ENCODE measurements around the gene GLT6D1. TPM values are rescaled to one million over a fixed set of nuclear protein-coding genes. Genes with fewer than 3 reads are reported as not detected.

The GLT6D1 gene
- total RNA-seq, 4 donors from 2014 or later = not detected

GRCh38 chr9:135650408-135650807 is 11.1 kb upstream of the GLT6D1 start:
- H3K36me3 ChIP-seq = no peaks in the 10 kb centered on the region
- no peak overlapping the region for H3K27ac ChIP-seq
- peaks cover 0 to 18% (median 0%) of the 10 kb centered on the region in 4 donors for H3K27me3 ChIP-seq
- TF ChIP-seq POLR2A (IDR thresholded peaks at IDR 0.05) = no peak
- no peaks in the 10 kb centered on the region for H3K4me1 ChIP-seq
- intact Hi-C loops (cut with DNase I) = no loop called here
- DNase-seq = no peak
- no peak overlapping the region for H3K4me3 ChIP-seq
- peaks cover 0 to 42% (median 20%) of the 10 kb centered on the region in 3 donors for H3K9me3 ChIP-seq
- WGBS, 2 donors = 85 to 92% methylated on average over 17 of the region's 17 CpGs

- intact Hi-C loops (cut with DNase I) = no loop called here
- H3K27ac ChIP-seq = no peak overlapping the region
- no peaks in the 10 kb centered on the region for H3K36me3 ChIP-seq
- H3K9me3 ChIP-seq = peaks cover 0 to 51% (median 28%) of the 10 kb centered on the region in 3 donors
- no peaks in the 10 kb centered on the region for H3K4me1 ChIP-seq
- WGBS, 2 donors = 61 to 70% methylated on average over 2 of the region's 2 CpGs
- TF ChIP-seq CTCF (IDR thresholded peaks at IDR 0.05) (no peak), POLR2A (IDR thresholded peaks at IDR 0.05) (no peak)
- H3K4me3 ChIP-seq = no peak overlapping the region
- peaks cover 0 to 9% (median 0%) of the 10 kb centered on the region in 4 donors for H3K27me3 ChIP-seq
- no peak for DNase-seq
Measured at GRCh38 chr9:135649508-135649907, 10.2 kb upstream of the GLT6D1 start.

DNA sequence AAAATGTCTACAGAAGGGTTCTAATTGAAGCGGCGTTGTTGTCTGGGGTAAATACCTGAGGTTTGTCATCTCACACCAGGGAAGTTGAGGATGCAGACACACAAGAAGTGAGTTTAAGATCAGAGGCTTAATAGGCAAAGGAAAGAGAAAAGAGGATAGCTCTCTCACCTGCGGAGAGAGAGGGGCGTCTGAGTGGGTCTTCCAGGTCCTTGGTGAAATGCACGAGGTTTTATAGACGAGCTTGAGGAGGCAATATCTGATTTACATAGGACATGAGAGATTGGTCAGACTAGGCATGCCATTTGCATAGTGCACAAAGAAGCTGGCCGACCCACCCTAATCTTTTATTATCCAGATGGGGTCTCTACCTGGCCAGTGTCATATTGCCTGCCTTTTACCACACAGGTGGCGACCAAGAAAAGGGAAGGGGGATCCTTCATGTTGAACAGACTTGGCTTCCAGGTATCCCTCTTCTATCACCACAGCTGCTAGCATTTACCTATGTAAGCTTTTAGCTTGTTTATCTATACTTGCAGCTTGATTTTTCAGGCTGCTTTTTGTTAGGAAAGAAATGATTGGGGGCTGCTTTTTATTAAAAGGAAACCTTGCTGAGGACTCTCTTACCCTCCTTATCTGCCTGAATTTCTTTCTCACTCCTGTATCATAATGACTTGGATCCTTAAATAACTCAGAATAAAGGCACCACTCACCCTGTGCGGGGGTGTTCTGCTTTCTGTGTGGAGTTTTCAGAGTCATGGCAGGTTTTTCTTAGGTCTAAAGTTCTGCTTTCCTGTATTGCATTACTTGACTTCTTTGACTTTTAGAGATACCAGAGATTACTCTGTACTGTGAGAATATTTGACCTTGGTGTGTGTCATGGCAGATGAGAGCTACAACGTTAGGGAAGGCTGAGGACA is 9.4 kb upstream of the GLT6D1 start:
- 77% methylated on average over 10 of the region's 10 CpGs for WGBS, 2 donors

DNA sequence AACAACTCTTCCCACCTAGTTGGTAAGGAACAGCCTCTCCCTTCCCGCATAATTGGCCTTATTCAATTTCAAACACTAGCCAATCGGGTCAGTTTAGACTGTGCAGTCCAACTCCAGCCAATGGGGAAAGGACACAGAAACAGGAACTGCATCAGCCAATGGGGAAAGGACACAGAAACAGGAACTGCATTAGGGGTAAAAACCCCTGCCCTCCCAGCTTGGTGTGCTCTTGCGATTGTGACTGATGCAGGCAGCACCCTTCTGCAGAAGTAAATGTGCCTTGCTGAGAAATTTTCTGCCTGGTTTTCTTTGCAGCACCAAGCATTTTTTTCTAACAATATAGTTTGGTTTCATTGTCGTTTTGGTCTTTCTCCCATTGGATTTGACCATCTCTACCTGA is 8.5 kb upstream of the GLT6D1 start:
- no peaks in the 10 kb centered on the region for H3K36me3 ChIP-seq
- no peak for TF ChIP-seq POLR2A (IDR thresholded peaks at IDR 0.05)
- no peak for DNase-seq
- H3K27me3 ChIP-seq = peaks cover 0 to 3% (median 0%) of the 10 kb centered on the region in 4 donors
- 81 to 93% methylated on average over 4 of the region's 4 CpGs for WGBS, 2 donors
- H3K4me3 ChIP-seq = no peak overlapping the region
- no peaks in the 10 kb centered on the region for H3K4me1 ChIP-seq
- intact Hi-C loops (cut with DNase I) = no loop called here
- H3K9me3 ChIP-seq = peaks cover 0 to 62% (median 32%) of the 10 kb centered on the region in 3 donors
- no peak overlapping the region for H3K27ac ChIP-seq

More for the DNA sequence above, 9.4 kb upstream of the GLT6D1 start:
- H3K4me3 ChIP-seq = no peak overlapping the region
- no peaks in the 10 kb centered on the region for H3K4me1 ChIP-seq
- H3K27me3 ChIP-seq = peaks cover 0 to 7% (median 0%) of the 10 kb centered on the region in 4 donors
- H3K27ac ChIP-seq = no peak overlapping the region
- intact Hi-C loops (cut with DNase I) = no loop called here
- peaks cover 0 to 59% (median 32%) of the 10 kb centered on the region in 3 donors for H3K9me3 ChIP-seq
- no peaks in the 10 kb centered on the region for H3K36me3 ChIP-seq
- TF ChIP-seq CTCF (IDR thresholded peaks at IDR 0.05) = no peak
- no peak for TF ChIP-seq POLR2A (IDR thresholded peaks at IDR 0.05)
- DNase-seq = no peak

DNA sequence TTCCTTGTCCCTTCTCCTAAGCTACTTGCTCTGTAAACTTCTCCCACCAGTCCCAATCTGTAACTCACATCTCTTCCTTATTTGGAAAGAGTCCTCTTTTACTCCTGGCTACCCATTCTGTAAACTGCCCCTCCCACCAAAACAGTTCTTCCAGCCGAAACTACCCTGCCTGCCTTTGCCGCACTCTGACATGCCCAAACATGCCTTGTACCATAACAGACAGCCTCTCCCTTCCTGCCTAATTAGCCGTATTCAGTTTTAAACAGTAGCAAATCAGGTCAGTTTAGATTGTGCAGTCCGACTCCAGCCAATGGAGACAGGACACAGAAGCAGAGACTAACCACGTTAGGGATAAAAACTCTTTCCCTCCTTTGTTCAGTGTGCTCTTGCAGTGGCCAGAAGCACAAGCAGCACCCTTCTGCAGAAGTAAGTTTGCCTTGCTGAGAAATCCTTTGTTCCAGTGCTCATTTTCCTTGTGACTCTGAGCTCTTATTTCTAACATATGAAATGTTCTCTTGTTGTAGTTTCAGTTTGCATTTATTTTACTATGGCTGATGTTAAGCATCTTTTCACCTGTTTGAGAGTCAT is 5.4 kb upstream of the GLT6D1 start:
- 47 to 61% methylated on average over 5 of the region's 5 CpGs for WGBS, 2 donors
- Histone ChIP-seq H3K27ac (no peak overlapping the region), H3K36me3 (no peaks in the 10 kb centered on the region), H3K4me1 (no peaks in the 10 kb centered on the region), H3K4me3 (no peak overlapping the region), H3K27me3 (peaks cover 0 to 16% (median 0%) of the 10 kb centered on the region in 4 donors), H3K9me3 (peaks cover 0 to 62% (median 32%) of the 10 kb centered on the region in 3 donors)
- TF ChIP-seq CTCF (IDR thresholded peaks at IDR 0.05) = no peak
- TF ChIP-seq POLR2A (IDR thresholded peaks at IDR 0.05) = no peak
- intact Hi-C loops (cut with DNase I) = no loop called here
- DNase-seq = no peak

- Histone ChIP-seq H3K4me3 (no peak overlapping the region), H3K27ac (no peak overlapping the region), H3K36me3 (no peaks in the 10 kb centered on the region), H3K4me1 (no peaks in the 10 kb centered on the region), H3K9me3 (peaks cover 0 to 33% (median 18%) of the 10 kb centered on the region in 3 donors), H3K27me3 (peaks cover 0 to 35% (median 0%) of the 10 kb centered on the region in 4 donors)
- no peak for DNase-seq
- 61 to 75% methylated on average over 8 of the region's 8 CpGs for WGBS, 2 donors
- intact Hi-C loops (cut with DNase I) = no loop called here
- TF ChIP-seq POLR2A (IDR thresholded peaks at IDR 0.05) (no peak), CTCF (IDR thresholded peaks at IDR 0.05) (no peak)
Measured at GRCh38 chr9:135641745-135642144, 2.4 kb upstream of the GLT6D1 start.
